Karpas-422 (cell line): ENCODE data around the gene ZFHX3. TPM values are rescaled to one million over a fixed set of nuclear protein-coding genes. Genes with fewer than 3 reads are reported as not detected.

Experiments used
- DNase-seq: peaks from one replicate; pipeline ENCODE4 v3.0.0-alpha.2; 2015
- H2AFZ ChIP-seq: fragments of 200-600 bp; sonication (generic); 2 replicates; pipeline ENCODE4 v1.6.1; 2014; ENCODE audit warnings: antibody characterized with exemption, low read length, mixed read lengths
- H3K27ac ChIP-seq: fragments of 200-600 bp; sonication (generic); 2 replicates; pipeline ENCODE4 v1.5.1; 2014; ENCODE audit warnings: mild to moderate bottlenecking, low read length, moderate library complexity
- H3K27me3 ChIP-seq: fragments of 200-600 bp; sonication (generic); 2 replicates; pipeline ENCODE4 v1.6.1; 2014; ENCODE audit warnings: low read length, mixed read lengths
- H3K36me3 ChIP-seq: fragments of 200-600 bp; sonication (generic); 2 replicates; pipeline ENCODE4 v1.6.1; 2014; ENCODE audit warnings: low read length, mixed read lengths; ENCODE audit not compliant: insufficient read depth
- H3K4me1 ChIP-seq: fragments of 200-600 bp; sonication (generic); 2 replicates; pipeline ENCODE4 v1.6.1; 2014; ENCODE audit warnings: mild to moderate bottlenecking, low read length, mixed read lengths
- H3K4me2 ChIP-seq: fragments of 200-600 bp; sonication (generic); 2 replicates; pipeline ENCODE4 v1.6.1; 2014; ENCODE audit warnings: low read length, low read depth, mild to moderate bottlenecking; ENCODE audit not compliant: poor library complexity, severe bottlenecking
- H3K4me3 ChIP-seq: fragments of 200-600 bp; sonication (generic); 2 replicates; pipeline ENCODE4 v1.5.1; 2014; ENCODE audit warnings: mild to moderate bottlenecking, antibody characterized with exemption, low read length, mixed read lengths
- H3K79me2 ChIP-seq: fragments of 200-600 bp; sonication (generic); 2 replicates; pipeline ENCODE4 v1.6.1; 2014; ENCODE audit warnings: mild to moderate bottlenecking, low read length, mixed read lengths
- H3K9ac ChIP-seq: fragments of 200-600 bp; sonication (generic); 2 replicates; pipeline ENCODE4 v1.6.0; 2014; ENCODE audit warnings: low read length
- H3K9me2 ChIP-seq: fragments of 200-600 bp; sonication (generic), shearing (Covaris generic); replicated peaks from 2 replicates; pipeline ENCODE4 v1.6.0; 2014; ENCODE audit warnings: mild to moderate bottlenecking, low read length, moderate library complexity; ENCODE audit not compliant: insufficient read depth
- H3K9me3 ChIP-seq: fragments of 300-700, 200-600 bp; sonication (generic); 2 replicates; pipeline ENCODE4 v1.6.1; 2014; ENCODE audit warnings: low read length, mixed read lengths
- H4K20me1 ChIP-seq: fragments of 200-600 bp; sonication (generic); 2 replicates; pipeline ENCODE4 v1.6.1; 2014; ENCODE audit warnings: mild to moderate bottlenecking, antibody characterized with exemption, low read length, low read depth; ENCODE audit not compliant: insufficient read depth
- total RNA-seq: library from RNA; depleted of rRNA; stranded (reverse); fragments of >200 nt; shearing (Covaris generic); gene quantifications from 2 replicates; pipeline ENCODE4 v1.2.3, GENCODE V29; 2014; ENCODE audit warnings: low replicate concordance

ZFHX3 gene
- total RNA-seq, 1 experiment from 2014 or later: 0.67 TPM

DNA sequence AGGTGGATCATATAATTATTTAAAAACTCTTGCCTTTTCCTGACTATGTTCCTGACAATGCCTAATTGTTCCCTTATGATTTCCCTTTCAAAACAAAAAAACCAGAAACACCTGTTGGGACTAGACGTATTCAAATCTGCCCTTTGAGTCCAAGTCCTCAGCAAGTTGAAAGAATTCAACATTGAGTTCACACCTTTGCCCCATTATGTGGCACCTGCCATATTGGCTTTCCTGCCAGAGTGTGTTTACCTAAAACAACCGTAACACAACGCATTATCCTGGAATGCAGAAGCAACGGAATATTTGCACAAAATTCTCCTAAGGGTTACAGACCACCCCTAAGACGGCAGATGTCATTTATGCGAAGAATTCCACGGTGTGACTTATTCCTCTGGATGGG is 105.9 kb downstream of the ZFHX3 start:
- no peak overlapping the region for H3K4me3 ChIP-seq
- H3K36me3 ChIP-seq: no peaks in the 10 kb centered on the region
- no peaks in the 10 kb centered on the region for H3K9me2 ChIP-seq
- H3K79me2 ChIP-seq: no peaks in the 10 kb centered on the region
- no peaks in the 10 kb centered on the region for H3K9me3 ChIP-seq
- H3K27ac ChIP-seq: no peak overlapping the region
- DNase-seq: no peak
- no peaks in the 10 kb centered on the region for H4K20me1 ChIP-seq
- H3K27me3 ChIP-seq: no peaks in the 10 kb centered on the region
- H3K9ac ChIP-seq: no peak overlapping the region
- H3K4me1 ChIP-seq: no peaks in the 10 kb centered on the region
- no peak overlapping the region for H3K4me2 ChIP-seq
- no peak overlapping the region for H2AFZ ChIP-seq

DNA sequence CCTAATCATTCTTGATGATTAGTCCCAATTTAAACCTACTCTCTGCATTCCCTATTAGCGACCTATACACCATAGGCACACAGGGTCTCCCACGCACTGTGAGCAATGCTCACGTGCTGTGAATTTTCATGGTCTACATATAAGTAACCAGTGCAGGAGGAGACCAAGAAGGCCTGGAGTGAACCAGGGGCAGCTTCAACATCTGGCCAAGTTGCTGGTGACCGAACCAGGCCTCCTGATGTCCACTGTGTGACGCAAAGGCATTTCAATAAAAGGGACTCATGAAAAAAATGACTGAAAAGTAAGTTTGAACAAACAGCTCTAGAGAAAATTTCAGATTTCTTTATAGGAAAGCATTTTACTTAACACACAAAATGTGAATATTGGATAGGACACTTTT is 107.0 kb downstream of the ZFHX3 start:
- H2AFZ ChIP-seq: no peak overlapping the region
- DNase-seq: no peak
- no peaks in the 10 kb centered on the region for H3K79me2 ChIP-seq
- H3K9me3 ChIP-seq: no peaks in the 10 kb centered on the region
- no peaks in the 10 kb centered on the region for H4K20me1 ChIP-seq
- H3K27me3 ChIP-seq: no peaks in the 10 kb centered on the region
- no peak overlapping the region for H3K4me2 ChIP-seq
- no peak overlapping the region for H3K9ac ChIP-seq
- no peak overlapping the region for H3K27ac ChIP-seq
- no peaks in the 10 kb centered on the region for H3K36me3 ChIP-seq
- no peaks in the 10 kb centered on the region for H3K4me1 ChIP-seq
- no peak overlapping the region for H3K4me3 ChIP-seq
- no peaks in the 10 kb centered on the region for H3K9me2 ChIP-seq

DNA sequence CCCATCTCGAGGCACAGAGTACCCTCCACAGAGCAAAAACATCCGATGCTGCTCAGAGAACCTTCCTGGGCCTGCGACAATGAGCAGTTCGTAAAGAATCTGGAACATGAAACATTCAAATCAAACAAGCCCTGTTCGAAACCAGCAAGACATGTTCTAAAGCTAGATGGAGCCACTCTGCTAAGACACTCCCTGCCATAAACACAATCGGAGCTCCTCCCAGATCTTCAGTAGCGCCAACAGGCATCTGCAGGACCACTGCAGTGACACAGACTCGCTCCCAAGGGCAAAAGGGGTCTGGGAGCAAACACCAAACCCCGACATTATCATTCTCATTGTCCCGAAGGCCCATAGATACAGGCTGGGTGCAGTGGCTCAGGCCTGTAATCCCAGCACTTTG is 108.7 kb downstream of the ZFHX3 start:
- Histone ChIP-seq H3K27me3 (no peaks in the 10 kb centered on the region), H3K27ac (no peak overlapping the region), H3K9me2 (no peaks in the 10 kb centered on the region), H3K9me3 (no peaks in the 10 kb centered on the region), H3K4me3 (no peak overlapping the region), H3K9ac (no peak overlapping the region), H3K36me3 (no peaks in the 10 kb centered on the region), H3K4me2 (no peak overlapping the region), H2AFZ (no peak overlapping the region), H4K20me1 (no peaks in the 10 kb centered on the region), H3K79me2 (no peaks in the 10 kb centered on the region), H3K4me1 (no peaks in the 10 kb centered on the region)
- DNase-seq: no peak

DNA sequence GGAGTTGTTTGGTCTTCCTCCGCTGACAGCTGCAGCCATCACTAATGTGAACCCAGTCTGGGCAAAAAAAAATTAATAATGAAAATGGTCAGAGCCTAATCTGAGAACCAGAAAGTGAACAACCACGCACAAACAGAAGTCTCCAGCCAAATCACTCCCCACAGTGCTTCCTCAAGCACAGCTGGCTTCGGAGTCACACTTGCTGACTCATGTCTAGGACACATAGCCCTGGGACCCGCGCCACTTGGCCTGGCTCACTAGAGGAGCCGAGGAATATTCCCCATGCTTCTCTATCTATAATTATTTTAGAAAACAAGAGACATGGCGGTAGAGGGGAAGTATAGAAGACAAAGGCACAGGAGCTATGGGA is 109.1 kb downstream of the ZFHX3 start:
- Histone ChIP-seq H4K20me1 (no peaks in the 10 kb centered on the region), H3K4me2 (no peak overlapping the region), H3K9ac (no peak overlapping the region), H3K4me3 (no peak overlapping the region), H3K79me2 (no peaks in the 10 kb centered on the region), H3K27ac (no peak overlapping the region), H2AFZ (no peak overlapping the region), H3K9me3 (no peaks in the 10 kb centered on the region), H3K9me2 (no peaks in the 10 kb centered on the region), H3K36me3 (no peaks in the 10 kb centered on the region), H3K4me1 (no peaks in the 10 kb centered on the region), H3K27me3 (no peaks in the 10 kb centered on the region)
- no peak for DNase-seq

DNA sequence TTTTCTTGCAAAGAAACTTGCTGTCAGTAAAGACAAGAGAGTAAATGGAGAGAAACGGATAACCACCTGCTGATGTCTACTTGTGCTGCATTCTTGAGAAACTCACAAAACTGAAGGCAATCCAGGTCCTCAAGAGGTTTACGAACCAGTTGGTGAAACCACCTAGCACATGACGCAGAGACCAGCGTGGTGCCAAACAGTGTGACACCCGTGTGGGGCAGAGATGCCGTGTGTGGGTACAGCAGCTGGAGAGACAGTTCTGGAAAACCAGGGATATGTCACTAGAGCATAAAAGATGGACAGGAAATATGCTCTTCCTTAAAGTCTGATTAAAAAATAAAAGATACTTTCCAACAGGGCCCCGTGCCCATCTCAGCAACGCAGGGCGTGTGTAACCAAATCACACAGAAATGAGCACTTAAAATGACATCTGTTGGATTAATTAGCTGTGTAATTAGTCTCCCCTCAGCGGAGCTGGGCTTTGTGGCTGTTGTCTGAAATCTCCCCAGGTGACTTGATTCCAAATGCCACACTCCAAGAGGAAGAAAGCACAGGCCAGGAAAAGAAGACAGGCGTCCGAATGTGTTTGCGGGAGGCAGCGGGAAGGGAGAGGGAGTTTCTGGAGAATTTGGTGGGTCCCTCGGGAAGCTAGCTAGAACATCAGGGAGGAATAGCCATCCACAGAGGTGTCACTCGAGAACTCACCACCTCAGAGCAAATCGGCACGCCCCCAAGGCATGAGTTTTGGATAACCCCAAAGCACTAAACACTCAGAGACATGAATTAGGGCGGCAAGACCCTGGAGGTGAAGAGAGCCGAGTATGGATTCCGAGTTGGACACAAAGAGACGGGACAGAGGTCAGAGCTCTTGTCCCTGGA is 109.8 kb downstream of the ZFHX3 start:
- no peak overlapping the region for H2AFZ ChIP-seq
- no peaks in the 10 kb centered on the region for H3K9me2 ChIP-seq
- no peak overlapping the region for H3K27ac ChIP-seq
- H3K36me3 ChIP-seq: no peaks in the 10 kb centered on the region
- H3K79me2 ChIP-seq: no peaks in the 10 kb centered on the region
- no peak overlapping the region for H3K4me3 ChIP-seq
- H3K4me1 ChIP-seq: no peaks in the 10 kb centered on the region
- DNase-seq: no peak
- H3K9me3 ChIP-seq: no peaks in the 10 kb centered on the region
- H3K27me3 ChIP-seq: no peaks in the 10 kb centered on the region
- no peak overlapping the region for H3K4me2 ChIP-seq
- H3K9ac ChIP-seq: no peak overlapping the region
- no peaks in the 10 kb centered on the region for H4K20me1 ChIP-seq

DNA sequence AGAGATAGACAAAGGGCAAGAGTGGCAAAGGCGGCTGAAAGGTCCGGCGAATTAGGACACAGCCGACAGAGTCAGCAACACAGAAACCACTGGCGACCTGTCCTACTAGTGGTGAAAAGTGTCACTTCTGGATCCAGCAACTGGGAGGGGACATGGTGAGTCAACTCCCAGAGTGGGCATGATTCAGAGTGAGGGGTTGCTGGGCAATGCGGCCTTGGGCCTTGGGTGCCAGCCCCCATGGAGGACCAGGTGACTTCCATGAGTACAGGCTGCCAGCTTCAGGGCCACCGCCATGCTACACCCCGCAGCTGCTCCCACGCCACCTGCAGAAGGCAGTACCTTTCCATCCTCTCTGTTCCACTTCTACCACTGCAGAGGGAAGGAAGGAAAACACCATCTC is 110.6 kb downstream of the ZFHX3 start:
- no peaks in the 10 kb centered on the region for H3K9me2 ChIP-seq
- no peak overlapping the region for H2AFZ ChIP-seq
- DNase-seq: no peak
- no peak overlapping the region for H3K4me2 ChIP-seq
- H3K9ac ChIP-seq: no peak overlapping the region
- no peaks in the 10 kb centered on the region for H4K20me1 ChIP-seq
- H3K4me1 ChIP-seq: no peaks in the 10 kb centered on the region
- H3K27me3 ChIP-seq: no peaks in the 10 kb centered on the region
- no peaks in the 10 kb centered on the region for H3K36me3 ChIP-seq
- H3K27ac ChIP-seq: no peak overlapping the region
- no peaks in the 10 kb centered on the region for H3K9me3 ChIP-seq
- no peaks in the 10 kb centered on the region for H3K79me2 ChIP-seq
- no peak overlapping the region for H3K4me3 ChIP-seq

DNA sequence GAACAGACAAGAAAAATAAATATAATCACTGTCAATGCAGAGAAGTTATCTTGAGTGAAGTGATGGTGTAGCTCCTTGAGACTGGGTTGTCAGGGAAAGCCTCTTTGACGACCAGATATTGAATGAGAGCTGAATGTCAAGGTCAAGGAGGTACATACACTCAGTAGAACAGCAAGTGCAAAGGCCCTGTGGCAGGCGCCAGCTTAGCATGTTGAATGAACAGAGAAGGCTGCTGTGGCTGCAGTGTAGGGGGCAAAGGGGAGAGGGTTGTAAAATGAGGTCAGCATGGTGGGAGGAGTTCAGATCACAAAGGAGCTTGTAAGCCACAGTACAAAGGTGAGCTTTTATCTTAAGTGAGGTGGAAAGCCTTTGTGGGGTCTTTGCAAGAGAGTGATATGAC is 111.5 kb downstream of the ZFHX3 start:
- no peaks in the 10 kb centered on the region for H3K79me2 ChIP-seq
- H3K4me1 ChIP-seq: peaks cover 3% of the 10 kb centered on the region; the same call in 1 of the 2 replicates
- DNase-seq: no peak

DNA sequence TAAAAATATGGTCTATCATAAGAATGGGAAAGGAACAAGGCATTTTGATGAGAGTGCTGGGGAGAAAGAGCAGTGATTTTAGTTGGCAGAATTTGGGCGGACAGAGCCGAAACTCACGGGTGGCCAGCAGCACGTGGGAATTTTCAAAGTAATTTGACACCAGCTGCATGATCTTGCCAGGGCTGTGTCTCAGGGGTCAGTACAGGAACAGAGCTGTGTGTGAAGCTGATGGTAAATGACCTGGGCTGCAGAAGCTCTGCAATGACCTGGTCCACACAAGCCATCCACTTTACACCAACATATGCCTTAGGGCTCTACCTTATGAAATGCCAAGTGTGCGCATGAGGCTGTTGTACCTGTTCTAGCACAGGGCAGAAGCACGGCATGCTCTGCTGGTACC is 112.0 kb downstream of the ZFHX3 start:
- no peak for DNase-seq
- Histone ChIP-seq H3K36me3 (no peaks in the 10 kb centered on the region), H3K4me1 (peaks cover 3% of the 10 kb centered on the region; the same call in 1 of the 2 replicates), H3K9ac (no peak overlapping the region), H3K27ac (no peak overlapping the region), H4K20me1 (no peaks in the 10 kb centered on the region), H3K9me2 (no peaks in the 10 kb centered on the region), H3K79me2 (no peaks in the 10 kb centered on the region), H3K4me2 (no peak overlapping the region), H3K4me3 (no peak overlapping the region), H3K9me3 (no peaks in the 10 kb centered on the region), H2AFZ (no peak overlapping the region), H3K27me3 (no peaks in the 10 kb centered on the region)

More for the DNA sequence above, 111.5 kb downstream of the ZFHX3 start:
- Histone ChIP-seq H3K27me3 (no peaks in the 10 kb centered on the region), H3K9me2 (no peaks in the 10 kb centered on the region), H3K9ac (no peak overlapping the region), H3K9me3 (no peaks in the 10 kb centered on the region), H3K36me3 (no peaks in the 10 kb centered on the region), H3K4me3 (no peak overlapping the region), H3K4me2 (no peak overlapping the region), H4K20me1 (no peaks in the 10 kb centered on the region), H2AFZ (no peak overlapping the region), H3K27ac (no peak overlapping the region)
